HL-60 (cell line): Measurements from ENCODE around the gene RBMXL3.

Source experiments
- DNase-seq, 2 experiments: peaks; one replicate each; pipeline ENCODE4 v3.0.0-alpha.2; 2010 to 2020; ENCODE audit warnings: low read depth in 1 of 2, low spot score in 1 of 2
- H3K27ac ChIP-seq: fragments of 250-450 bp; sonication (Bioruptor Pico); replicated peaks from 2 replicates; pipeline ENCODE4 v1.5.1; 2020; ENCODE audit warnings: mild to moderate bottlenecking, moderate library complexity
- H3K27me3 ChIP-seq: fragments of 250-450 bp; sonication (Bioruptor Pico); 2 replicates; pipeline ENCODE4 v1.5.1; 2021; ENCODE audit warnings: mild to moderate bottlenecking, moderate library complexity; ENCODE audit not compliant: insufficient read depth, poor library complexity, severe bottlenecking
- H3K4me3 ChIP-seq: replicated peaks from 2 replicates; pipeline ENCODE4 v1.5.1; 2011; ENCODE audit warnings: mild to moderate bottlenecking, control low read depth, low read length; ENCODE audit not compliant: insufficient read depth
- GABPA ChIP-seq: IDR thresholded peaks from 2 replicates; pipeline ENCODE4 v1.6.1; 2012; ENCODE audit warnings: low read depth
- POLR2AphosphoS5 ChIP-seq: IDR thresholded peaks from 2 replicates; pipeline ENCODE4 v1.6.1; 2012; ENCODE audit warnings: low read depth
- REST ChIP-seq: IDR thresholded peaks from 2 replicates; pipeline ENCODE4 v1.6.1; 2012; ENCODE audit warnings: low read depth; ENCODE audit not compliant: insufficient replicate concordance
- SPI1 ChIP-seq: IDR thresholded peaks from 2 replicates; pipeline ENCODE4 v1.6.1; 2012; ENCODE audit warnings: low read depth, mild to moderate bottlenecking, borderline replicate concordance
- TF ChIP-seq, protein P1 (sequence below): IDR thresholded peaks from one replicate; pipeline ENCODE4 v1.5.1; 2011; ENCODE audit warnings: low read length, control low read depth, inconsistent platforms; ENCODE audit not compliant: insufficient read depth

RBMXL3 gene

GRCh38 chrX:115229337-115230003, 40.3 kb downstream of the RBMXL3 start:
- TF ChIP-seq REST (no peak), POLR2AphosphoS5 (no peak)
- TF ChIP-seq, protein P1, sequence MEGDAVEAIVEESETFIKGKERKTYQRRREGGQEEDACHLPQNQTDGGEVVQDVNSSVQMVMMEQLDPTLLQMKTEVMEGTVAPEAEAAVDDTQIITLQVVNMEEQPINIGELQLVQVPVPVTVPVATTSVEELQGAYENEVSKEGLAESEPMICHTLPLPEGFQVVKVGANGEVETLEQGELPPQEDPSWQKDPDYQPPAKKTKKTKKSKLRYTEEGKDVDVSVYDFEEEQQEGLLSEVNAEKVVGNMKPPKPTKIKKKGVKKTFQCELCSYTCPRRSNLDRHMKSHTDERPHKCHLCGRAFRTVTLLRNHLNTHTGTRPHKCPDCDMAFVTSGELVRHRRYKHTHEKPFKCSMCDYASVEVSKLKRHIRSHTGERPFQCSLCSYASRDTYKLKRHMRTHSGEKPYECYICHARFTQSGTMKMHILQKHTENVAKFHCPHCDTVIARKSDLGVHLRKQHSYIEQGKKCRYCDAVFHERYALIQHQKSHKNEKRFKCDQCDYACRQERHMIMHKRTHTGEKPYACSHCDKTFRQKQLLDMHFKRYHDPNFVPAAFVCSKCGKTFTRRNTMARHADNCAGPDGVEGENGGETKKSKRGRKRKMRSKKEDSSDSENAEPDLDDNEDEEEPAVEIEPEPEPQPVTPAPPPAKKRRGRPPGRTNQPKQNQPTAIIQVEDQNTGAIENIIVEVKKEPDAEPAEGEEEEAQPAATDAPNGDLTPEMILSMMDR = no peak
- H3K27me3 ChIP-seq = peaks cover 8% of the 10 kb centered on the region
- no peak for DNase-seq
- H3K27ac ChIP-seq = no peak overlapping the region
- H3K4me3 ChIP-seq = no peak overlapping the region

- H3K4me3 ChIP-seq = no peak overlapping the region
- TF ChIP-seq SPI1 (no peak), POLR2AphosphoS5 (no peak), REST (no peak), GABPA (no peak)
- TF ChIP-seq, protein P1 = no peak
Observed at GRCh38 chrX:115232933-115233496, 43.8 kb downstream of the RBMXL3 start.

DNA sequence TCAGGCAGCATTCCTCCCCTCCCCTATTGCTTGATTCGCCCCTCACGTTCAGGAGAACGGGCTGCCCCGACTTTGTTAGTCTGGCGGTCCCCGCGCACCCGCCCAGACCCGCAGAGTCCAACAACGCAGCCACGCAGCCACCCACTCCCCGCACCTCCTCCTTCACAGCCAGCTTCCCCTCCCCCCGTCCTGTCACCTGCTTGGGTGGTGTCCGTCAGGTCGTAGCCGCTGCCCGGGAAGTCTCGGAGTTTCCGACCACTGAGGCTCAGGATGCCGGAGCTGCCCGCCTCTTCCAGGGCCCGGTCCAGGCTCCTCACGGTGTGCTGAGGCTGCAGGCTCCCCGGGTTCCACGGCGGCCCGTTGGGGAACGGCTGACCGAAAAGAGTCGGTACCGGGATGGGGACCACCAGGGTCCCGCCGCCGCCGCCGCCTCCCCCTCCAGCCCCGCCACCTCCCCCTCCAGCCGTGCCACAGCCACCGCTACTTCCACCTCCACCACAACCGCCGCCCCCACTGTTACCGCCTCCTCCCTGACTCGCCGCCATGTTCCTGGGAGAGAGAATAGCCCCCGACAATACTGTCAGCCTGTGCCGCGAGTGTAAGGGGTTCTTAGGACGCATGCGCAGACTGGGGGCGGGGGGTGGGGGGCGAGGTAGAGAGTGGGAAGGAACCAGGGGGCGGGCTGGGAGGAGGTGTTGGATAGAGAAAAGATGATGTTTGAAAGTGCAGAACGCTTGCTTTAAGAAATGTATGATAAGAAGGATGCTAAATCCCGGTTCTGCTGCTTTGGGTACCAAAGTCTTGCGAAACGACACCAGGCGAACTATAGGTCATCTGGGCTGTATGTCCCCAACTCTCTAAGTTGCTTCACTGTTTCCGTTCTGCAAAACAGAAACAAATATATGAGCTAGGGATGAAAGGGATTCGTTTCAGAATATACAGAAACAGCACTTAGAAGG, 44.6 kb downstream of the RBMXL3 start, which contains the start of gene LRCH2:
TSS of gene LRCH2 (minus strand) at position 600 of the 959 bp plus-strand sequence. CDS start at position 545, 55 bp downstream.
- DNase-seq = no peak
- Histone ChIP-seq H3K27me3 (peaks cover 13% of the 10 kb centered on the region), H3K4me3 (no peak within 1 kb of the TSS), H3K27ac (no peak within 1 kb of the TSS)
- TF ChIP-seq, protein P1 = no peak
- TF ChIP-seq POLR2AphosphoS5 (no peak), SPI1 (no peak), REST (no peak), GABPA (no peak)

More at GRCh38 chrX:115232933-115233496, 43.8 kb downstream of the RBMXL3 start:
- Histone ChIP-seq H3K27ac (no peak overlapping the region), H3K27me3 (peaks cover 13% of the 10 kb centered on the region)
- no peak for DNase-seq
